NB4 (cell line): ENCODE results near the gene LUM.

Experiments
- CTCF ChIP-seq: IDR thresholded peaks from one replicate; pipeline ENCODE4 v1.5.1; 2012; ENCODE audit warnings: low read depth, low read length
- MYC ChIP-seq: IDR thresholded peaks from 2 replicates; pipeline ENCODE4 v1.6.1; 2011; ENCODE audit warnings: low read depth, low read length
- POLR2A ChIP-seq: IDR thresholded peaks from 2 replicates; pipeline ENCODE4 v1.6.1; 2011; ENCODE audit warnings: mild to moderate bottlenecking; ENCODE audit not compliant: insufficient read length; ENCODE audit errors: extremely low read depth
- TF ChIP-seq, protein P1 (sequence below): IDR thresholded peaks from 2 replicates; pipeline ENCODE4 v1.6.1; 2011; ENCODE audit warnings: low read depth, low read length

- TF ChIP-seq CTCF (no peak), POLR2A (no peak), MYC (no peak)
- TF ChIP-seq, protein P1, sequence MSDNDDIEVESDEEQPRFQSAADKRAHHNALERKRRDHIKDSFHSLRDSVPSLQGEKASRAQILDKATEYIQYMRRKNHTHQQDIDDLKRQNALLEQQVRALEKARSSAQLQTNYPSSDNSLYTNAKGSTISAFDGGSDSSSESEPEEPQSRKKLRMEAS = no peak
These were observed 31.9 kb upstream of the LUM start for GRCh38 chr12:91143206-91143605.
